ENCODE results near the gene CSRNP3.

GRCh38 chr2:165587335-165587938 is 117.9 kb downstream of the CSRNP3 start:
- TF ChIP-seq CTCF (IDR thresholded peaks at IDR 0.05), result no peak
- no peak for TF ChIP-seq POLR2A (IDR thresholded peaks at IDR 0.05)

All from right lobe of liver (tissue), 4 donors.